GM19372 (cell line): ENCODE results near the gene TENT4A.
"Not testable (repeated sequence)": the region's sequence is repeated elsewhere in the genome, so short reads cannot be mapped to it uniquely, and the experiment has no call there.

Experiments
- ATAC-seq: cut with Tn5 transposase; IDR thresholded peaks from one replicate; pipeline ENCODE4 v1.9.1; 2021; ENCODE audit warnings: mild to moderate bottlenecking, low read depth, moderate library complexity; ENCODE audit not compliant: unreplicated experiment

The TENT4A gene

GRCh38 chr5:6713274-6714225, at the start of gene TENT4A:
TENT4A (plus strand) TSS chr5:6713432; CDS start chr5:6713984, 552 bp downstream.
- ATAC-seq = peak; percentile 5

- no peak for ATAC-seq
These were observed 46.5 kb upstream of the TENT4A start for GRCh38 chr5:6666762-6667161.

DNA sequence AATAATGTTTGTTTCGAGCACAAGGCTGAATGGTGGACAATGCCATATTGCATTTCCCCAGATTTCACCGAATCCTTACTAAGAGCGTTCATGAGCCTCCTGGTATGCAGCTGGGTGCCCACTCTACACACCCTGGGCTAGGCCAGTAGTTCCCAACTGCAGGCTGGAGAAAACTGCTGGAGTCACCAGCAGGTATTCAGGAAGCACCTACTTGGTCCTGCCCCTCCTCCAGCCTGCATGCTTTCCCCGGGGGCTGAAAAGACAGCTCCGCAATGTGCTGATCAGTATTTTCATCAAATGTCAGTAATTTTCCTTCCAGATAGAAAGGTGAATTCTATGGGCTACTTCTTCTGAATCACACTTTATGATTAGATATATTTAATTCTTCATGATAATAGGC, 45.6 kb upstream of the TENT4A start:
- no peak for ATAC-seq

- ATAC-seq = not testable (repeated sequence)
These were observed 44.5 kb upstream of the TENT4A start for GRCh38 chr5:6668717-6669116.

- ATAC-seq = no peak
These were observed 40.2 kb upstream of the TENT4A start for GRCh38 chr5:6673031-6673430.

- ATAC-seq = no peak
These were observed 39.3 kb upstream of the TENT4A start for GRCh38 chr5:6673963-6674362.

DNA sequence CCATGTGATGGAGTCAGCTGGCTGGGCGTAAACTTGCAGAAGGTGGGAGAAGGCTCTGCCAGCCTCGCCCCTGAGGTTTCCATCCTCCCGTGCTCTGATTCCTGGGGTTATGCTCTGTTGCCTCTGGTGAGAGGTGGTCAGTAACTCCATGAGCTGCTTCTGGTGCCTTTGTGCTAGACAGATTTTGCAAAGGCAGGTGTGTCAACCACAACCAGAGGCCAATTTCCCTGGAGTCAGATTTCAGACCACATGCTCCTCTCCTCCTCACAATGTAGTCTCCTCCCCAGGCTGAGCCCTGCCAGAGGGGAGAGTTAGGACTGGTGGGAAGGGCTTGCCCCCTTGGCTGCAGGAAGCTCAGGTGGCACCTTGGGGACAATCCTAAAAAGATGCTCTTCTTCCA, 38.8 kb upstream of the TENT4A start:
- no peak for ATAC-seq

- ATAC-seq = no peak
These were observed 38.3 kb upstream of the TENT4A start for GRCh38 chr5:6674886-6675285.

- ATAC-seq = no peak
These were observed 37.3 kb upstream of the TENT4A start for GRCh38 chr5:6675784-6676491.

DNA sequence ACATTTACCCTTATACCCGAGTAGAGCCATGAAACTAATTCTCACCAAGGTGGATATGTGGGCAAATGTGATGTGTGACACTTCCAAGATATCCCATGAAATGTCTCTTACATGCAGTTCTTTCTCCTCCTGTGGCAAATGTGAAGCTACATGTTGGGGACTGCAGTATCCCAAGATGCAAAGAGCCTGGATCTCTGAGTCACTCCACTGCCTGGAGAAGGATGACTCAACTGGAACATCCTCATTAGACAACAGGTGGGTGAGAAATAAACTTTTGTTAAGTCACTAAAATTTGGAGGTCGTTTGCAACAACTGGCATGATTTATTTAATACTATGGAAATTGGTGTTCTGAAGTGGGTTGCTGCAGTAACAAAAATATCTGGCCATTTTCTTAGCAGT, 36.5 kb upstream of the TENT4A start:
- no peak for ATAC-seq

DNA sequence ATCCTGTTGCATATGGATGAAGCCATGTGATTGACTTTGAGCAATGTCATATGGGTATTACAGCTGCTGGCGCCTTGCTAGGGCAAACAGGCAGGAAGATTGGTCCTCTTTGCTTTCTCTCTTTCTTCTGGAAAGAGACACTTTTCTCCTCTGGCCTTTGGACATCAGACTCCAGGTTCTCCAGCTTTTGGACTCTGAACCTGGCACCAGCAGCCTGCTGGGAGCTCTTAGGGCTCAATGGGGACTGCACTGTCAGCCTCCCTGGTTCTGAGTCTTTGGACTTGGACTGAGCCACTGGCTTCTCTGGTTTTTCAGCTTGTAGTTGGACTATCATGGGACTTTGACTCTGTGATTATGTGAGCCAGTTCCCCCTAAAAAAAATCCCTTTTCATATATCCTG, 34.8 kb upstream of the TENT4A start:
- no peak for ATAC-seq

DNA sequence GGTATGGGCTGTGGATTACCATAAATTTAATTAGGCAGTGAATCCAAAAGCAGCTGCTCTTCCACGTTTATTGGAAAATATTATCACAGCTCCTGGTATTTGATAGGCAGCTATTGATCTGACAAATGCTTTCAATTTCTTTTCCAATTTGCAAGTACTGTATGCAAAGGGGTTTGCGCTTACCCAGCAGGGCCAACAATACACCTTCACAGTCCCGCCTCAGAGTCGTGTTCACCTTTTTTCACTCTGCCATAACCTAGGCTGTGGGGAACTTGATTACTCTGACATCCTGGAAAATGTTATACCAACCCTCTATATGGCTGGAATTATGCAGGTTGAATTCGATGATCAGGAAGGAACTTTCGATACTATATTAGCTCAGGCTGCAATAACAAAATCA, 32.3 kb upstream of the TENT4A start:
- ATAC-seq = no peak

DNA sequence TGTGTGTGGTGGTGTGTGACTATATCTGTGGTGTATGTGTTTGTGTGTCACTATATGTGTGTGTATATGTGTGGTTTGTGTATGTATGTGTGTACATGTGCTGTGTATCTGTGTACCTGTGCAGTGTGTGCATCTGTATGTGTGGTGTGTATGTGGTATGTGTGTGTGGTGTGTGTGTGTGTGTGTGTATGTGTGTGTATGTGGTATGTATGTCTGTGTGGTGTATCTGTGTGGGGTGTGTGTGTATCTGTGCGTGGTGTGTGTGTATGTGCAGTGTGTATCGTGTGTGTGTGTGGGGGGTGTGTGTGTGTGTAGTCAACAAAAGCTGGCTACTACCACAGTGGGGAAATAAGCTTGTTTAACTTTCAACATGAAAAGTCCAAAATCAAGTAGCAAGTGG, 31.6 kb upstream of the TENT4A start:
- no peak for ATAC-seq

- ATAC-seq = no peak
These were observed 31.0 kb upstream of the TENT4A start for GRCh38 chr5:6682239-6682638.

DNA sequence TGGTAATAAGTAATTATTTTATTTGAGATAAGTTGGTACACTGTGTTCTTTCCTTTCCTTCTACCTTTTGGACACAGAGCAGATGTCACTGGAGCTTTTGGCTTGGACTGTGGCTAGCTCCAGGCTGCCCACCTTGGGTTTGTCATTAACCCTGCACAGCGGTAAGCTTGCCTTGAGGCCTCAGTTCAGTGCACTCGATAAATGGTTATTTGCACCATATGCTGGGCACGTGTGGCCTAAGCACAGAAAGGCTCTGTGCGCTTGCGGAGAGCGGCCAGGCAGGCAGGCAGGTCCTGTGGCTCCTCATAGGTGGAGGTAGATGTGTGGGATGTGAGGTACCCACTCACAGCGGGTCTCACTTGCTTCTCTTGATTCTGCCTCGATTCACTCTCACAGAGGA, 30.0 kb upstream of the TENT4A start:
- ATAC-seq = no peak

DNA sequence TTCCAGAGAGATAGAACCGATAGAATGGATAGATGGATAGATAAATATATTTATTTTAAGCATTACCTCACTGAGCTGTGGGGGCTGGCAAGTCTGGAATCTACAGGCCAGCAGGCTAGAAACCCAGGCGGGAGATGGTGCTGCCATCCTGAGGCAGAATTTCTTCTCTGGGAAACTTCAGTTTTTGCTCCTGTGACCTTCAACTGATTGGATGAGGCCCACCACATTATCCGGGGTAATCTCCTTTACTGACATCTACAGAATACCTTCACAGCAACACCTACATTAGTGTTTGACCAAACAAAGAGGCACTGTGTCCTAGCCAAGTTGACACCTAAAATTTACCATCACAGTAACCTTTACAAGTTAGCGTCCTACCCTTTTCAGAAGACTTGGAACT, 29.2 kb upstream of the TENT4A start:
- ATAC-seq = no peak

GRCh38 chr5:6686501-6686900, 26.7 kb upstream of the TENT4A start:
- ATAC-seq = no peak

GRCh38 chr5:6686915-6687409, 26.3 kb upstream of the TENT4A start:
- ATAC-seq = no peak

- no peak for ATAC-seq
These were observed 25.7 kb upstream of the TENT4A start for GRCh38 chr5:6687505-6687904.

GRCh38 chr5:6692906-6693305, 20.3 kb upstream of the TENT4A start:
- no peak for ATAC-seq

GRCh38 chr5:6698696-6699095, 14.5 kb upstream of the TENT4A start:
- no peak for ATAC-seq

GRCh38 chr5:6699357-6699756, 13.9 kb upstream of the TENT4A start:
- ATAC-seq = no peak
